Measurements from ENCODE around the gene SIPA1L3.

The SIPA1L3 gene

DNA sequence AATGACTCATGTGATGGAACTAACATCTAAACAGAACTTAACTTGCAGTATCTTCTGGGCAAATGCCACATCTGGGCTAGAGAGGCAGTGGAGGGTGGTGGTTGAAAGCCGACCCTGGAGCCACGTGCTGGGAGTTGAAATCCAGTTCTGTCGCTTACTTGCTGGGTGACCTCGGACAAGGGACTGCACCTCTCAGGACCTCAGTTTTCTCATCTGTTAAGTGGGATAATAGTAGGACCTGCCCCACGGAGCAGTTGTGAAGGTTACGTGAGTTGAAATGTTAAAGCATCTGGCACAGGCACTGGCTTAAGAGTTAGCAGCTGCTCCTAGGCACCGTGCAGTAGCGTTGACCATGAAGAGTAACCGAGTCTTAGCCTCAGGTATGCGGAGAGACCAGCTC is 76.1 kb downstream of the SIPA1L3 start:
- Histone ChIP-seq H3F3A (ENCODE audit: insufficient read depth, low read length) (no peaks in the 10 kb centered on the region), H3K4me1 (ENCODE audit: low read length) (no peaks in the 10 kb centered on the region), H3K9me2 (replicated peaks; ENCODE audit: insufficient read depth, low read length) (no peaks in the 10 kb centered on the region), H3K27me3 (replicated peaks; ENCODE audit: insufficient read depth, low read length) (no peaks in the 10 kb centered on the region), H2AFZ (ENCODE audit: low read length) (no peak overlapping the region), H3K9me3 (replicated peaks; ENCODE audit: insufficient read depth, low read length) (no peaks in the 10 kb centered on the region), H3K4me2 (ENCODE audit: low read depth, low read length) (no peak overlapping the region), H4K20me1 (ENCODE audit: insufficient read depth, low read length) (no peaks in the 10 kb centered on the region), H3K4me3 (ENCODE audit: low read length) (no peak overlapping the region), H3K27ac (ENCODE audit: low read length) (no peak overlapping the region), H3K9ac (ENCODE audit: low read length) (no peak overlapping the region), H3K79me2 (ENCODE audit: low read length) (no peaks in the 10 kb centered on the region), H3K36me3 (replicated peaks; ENCODE audit: insufficient read depth, low read length) (no peaks in the 10 kb centered on the region)
- no peak for DNase-seq
- TF ChIP-seq EZH2 (optimal IDR thresholded peaks at IDR 0.05; ENCODE audit: low read depth, low read length) (no peak), EZH2phosphoT487 (IDR thresholded peaks at IDR 0.05; ENCODE audit: low read length) (no peak)
- TF ChIP-seq, protein P1, sequence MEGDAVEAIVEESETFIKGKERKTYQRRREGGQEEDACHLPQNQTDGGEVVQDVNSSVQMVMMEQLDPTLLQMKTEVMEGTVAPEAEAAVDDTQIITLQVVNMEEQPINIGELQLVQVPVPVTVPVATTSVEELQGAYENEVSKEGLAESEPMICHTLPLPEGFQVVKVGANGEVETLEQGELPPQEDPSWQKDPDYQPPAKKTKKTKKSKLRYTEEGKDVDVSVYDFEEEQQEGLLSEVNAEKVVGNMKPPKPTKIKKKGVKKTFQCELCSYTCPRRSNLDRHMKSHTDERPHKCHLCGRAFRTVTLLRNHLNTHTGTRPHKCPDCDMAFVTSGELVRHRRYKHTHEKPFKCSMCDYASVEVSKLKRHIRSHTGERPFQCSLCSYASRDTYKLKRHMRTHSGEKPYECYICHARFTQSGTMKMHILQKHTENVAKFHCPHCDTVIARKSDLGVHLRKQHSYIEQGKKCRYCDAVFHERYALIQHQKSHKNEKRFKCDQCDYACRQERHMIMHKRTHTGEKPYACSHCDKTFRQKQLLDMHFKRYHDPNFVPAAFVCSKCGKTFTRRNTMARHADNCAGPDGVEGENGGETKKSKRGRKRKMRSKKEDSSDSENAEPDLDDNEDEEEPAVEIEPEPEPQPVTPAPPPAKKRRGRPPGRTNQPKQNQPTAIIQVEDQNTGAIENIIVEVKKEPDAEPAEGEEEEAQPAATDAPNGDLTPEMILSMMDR (IDR thresholded peaks at IDR 0.05; ENCODE audit: low read length) = no peak

DNA sequence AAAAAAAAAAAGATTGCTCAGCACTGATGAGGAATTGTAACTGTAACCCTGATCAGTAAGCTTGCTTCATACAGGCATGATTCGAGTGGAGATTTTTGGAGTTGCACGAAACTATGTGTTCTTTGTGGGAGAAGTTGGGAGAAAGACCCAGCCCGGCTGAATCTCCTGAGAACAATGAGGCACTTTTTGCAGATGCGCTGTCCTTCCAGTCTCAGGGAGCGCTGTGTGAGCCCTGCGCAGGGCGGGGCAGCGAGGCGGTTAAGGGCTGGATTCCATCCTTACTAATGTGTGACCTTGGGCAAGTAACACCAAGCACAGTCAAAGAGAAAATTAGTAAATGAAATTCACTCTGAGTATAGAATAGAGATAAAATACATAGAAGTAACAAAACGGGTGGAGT is 76.9 kb downstream of the SIPA1L3 start:
- Histone ChIP-seq H3K9me2 (replicated peaks; ENCODE audit: insufficient read depth, low read length) (no peaks in the 10 kb centered on the region), H4K20me1 (ENCODE audit: insufficient read depth, low read length) (no peaks in the 10 kb centered on the region), H3K27ac (ENCODE audit: low read length) (no peak overlapping the region), H3K27me3 (replicated peaks; ENCODE audit: insufficient read depth, low read length) (no peaks in the 10 kb centered on the region), H3K4me1 (ENCODE audit: low read length) (no peaks in the 10 kb centered on the region), H3K4me2 (ENCODE audit: low read depth, low read length) (no peak overlapping the region), H2AFZ (ENCODE audit: low read length) (no peak overlapping the region), H3K9ac (ENCODE audit: low read length) (no peak overlapping the region), H3K36me3 (replicated peaks; ENCODE audit: insufficient read depth, low read length) (no peaks in the 10 kb centered on the region), H3K79me2 (ENCODE audit: low read length) (no peaks in the 10 kb centered on the region), H3K9me3 (replicated peaks; ENCODE audit: insufficient read depth, low read length) (no peaks in the 10 kb centered on the region), H3F3A (ENCODE audit: insufficient read depth, low read length) (no peaks in the 10 kb centered on the region), H3K4me3 (ENCODE audit: low read length) (no peak overlapping the region)
- TF ChIP-seq, protein P1 (IDR thresholded peaks at IDR 0.05; ENCODE audit: low read length) = no peak
- no peak for TF ChIP-seq EZH2 (optimal IDR thresholded peaks at IDR 0.05; ENCODE audit: low read depth, low read length)
- TF ChIP-seq EZH2phosphoT487 (IDR thresholded peaks at IDR 0.05; ENCODE audit: low read length) = no peak
- DNase-seq = no peak

DNA sequence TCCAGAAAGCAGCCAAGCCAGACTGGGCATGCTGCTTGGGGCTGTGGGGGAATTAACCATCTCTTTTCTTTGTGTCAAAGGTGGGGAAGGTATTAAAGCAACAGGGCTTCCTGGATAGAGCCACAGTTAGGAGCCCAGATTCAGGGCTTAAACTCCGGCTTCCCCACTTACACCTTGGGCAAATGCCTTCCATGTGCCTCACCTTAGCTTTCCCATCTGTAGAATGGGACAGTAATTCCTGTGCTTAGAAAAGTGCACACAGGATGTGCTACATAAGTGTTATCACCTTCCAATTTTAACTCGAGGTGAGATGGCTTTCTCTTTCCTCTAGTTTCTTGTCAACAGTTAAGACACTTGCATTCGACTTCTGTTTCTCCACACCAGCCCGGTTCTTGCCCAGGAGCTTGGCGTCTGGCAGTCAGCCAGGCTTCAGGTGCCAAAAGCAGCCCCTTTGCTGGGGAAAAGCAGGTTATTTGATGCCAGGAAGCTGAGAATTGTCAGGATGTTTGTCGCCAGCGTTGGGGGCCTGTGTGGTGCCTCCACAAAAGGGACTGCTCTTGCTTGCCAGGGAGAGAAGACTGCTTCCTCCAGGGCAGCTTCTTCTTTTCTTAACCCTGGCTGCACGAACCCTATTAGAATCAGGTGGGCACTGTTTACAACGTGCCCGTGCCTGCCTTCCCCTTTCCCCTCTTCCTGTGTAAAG is 79.2 kb downstream of the SIPA1L3 start:
- Histone ChIP-seq H3K36me3 (replicated peaks; ENCODE audit: insufficient read depth, low read length) (no peaks in the 10 kb centered on the region), H2AFZ (ENCODE audit: low read length) (no peak overlapping the region), H3K27me3 (replicated peaks; ENCODE audit: insufficient read depth, low read length) (no peaks in the 10 kb centered on the region), H3K27ac (ENCODE audit: low read length) (no peak overlapping the region), H3K9me3 (replicated peaks; ENCODE audit: insufficient read depth, low read length) (no peaks in the 10 kb centered on the region), H3K79me2 (ENCODE audit: low read length) (no peaks in the 10 kb centered on the region), H3F3A (ENCODE audit: insufficient read depth, low read length) (no peaks in the 10 kb centered on the region), H3K4me2 (ENCODE audit: low read depth, low read length) (no peak overlapping the region), H3K4me1 (ENCODE audit: low read length) (no peaks in the 10 kb centered on the region), H3K9me2 (replicated peaks; ENCODE audit: insufficient read depth, low read length) (no peaks in the 10 kb centered on the region), H3K9ac (ENCODE audit: low read length) (no peak overlapping the region), H3K4me3 (ENCODE audit: low read length) (no peak overlapping the region), H4K20me1 (ENCODE audit: insufficient read depth, low read length) (no peaks in the 10 kb centered on the region)
- TF ChIP-seq EZH2phosphoT487 (IDR thresholded peaks at IDR 0.05; ENCODE audit: low read length) (no peak), EZH2 (optimal IDR thresholded peaks at IDR 0.05; ENCODE audit: low read depth, low read length) (no peak)
- TF ChIP-seq, protein P1 (IDR thresholded peaks at IDR 0.05; ENCODE audit: low read length) = no peak
- DNase-seq = no peak
